HepG2 (cell line): ENCODE data around the gene RHBDL1. TPM values are rescaled to one million over a fixed set of nuclear protein-coding genes. Genes with fewer than 3 reads are reported as not detected.

Experiments used
- ATAC-seq: fragments of 200-7000 bp; cut with Tn5 transposase; 3 replicates; pipeline ENCODE4 v1.9.1; 2020; ENCODE audit warnings: mild to moderate bottlenecking, moderate library complexity
- BruUV-seq: library from RNA; stranded (reverse); fragments of 400-500 nt; replicated peaks from 2 replicates; lab custom pipeline; 2021; lab: Mats Ljungman, UMichigan
- CTCF ChIA-PET: fragments of 300-600 bp; formaldehyde crosslinking; extraction: SDS; loops from one replicate; lab custom pipeline; 2021; ENCODE audit warnings: low total read pairs, inconsistent platforms, low intra/inter-chr PET ratio; lab: Yijun Ruan, JAX
- POLR2A ChIA-PET: fragments of 350-600 bp; sonication (Branson Sonifier 250); formaldehyde crosslinking; loops from one replicate; lab custom pipeline; 2020; ENCODE audit warnings: antibody characterized with exemption, inconsistent platforms; lab: Yijun Ruan, JAX
- DNase-seq: peaks from one replicate; pipeline ENCODE4 v3.0.0-alpha.2; 2015; ENCODE audit warnings: low spot score
- FAIRE-seq: peaks from 3 replicates; lab custom pipeline; 2011; peaks lifted over from hg19 to GRCh38; lab: Jason Lieb, UNC
- H2AFZ ChIP-seq: one replicate; pipeline ENCODE4 v1.6.1; 2011; ENCODE audit warnings: low read length, inconsistent platforms
- H3K27ac ChIP-seq: fragments of 300-600 bp; 3 replicates; pipeline ENCODE4 v1.8.0; 2011; ENCODE audit warnings: mixed run types, mild to moderate bottlenecking, mixed read lengths, low read length, inconsistent platforms; ENCODE audit not compliant: insufficient read depth; ENCODE audit errors: extremely low read length
- H3K27me3 ChIP-seq, 2 experiments: fragments of 200-600 bp in 1 of 2; 2 replicates in 1 of 2; 3 replicates in 1 of 2; pipeline versions ENCODE4 v1.6.0 to v1.8.0; 2011; ENCODE audit warnings: low read length in 2 of 2, mild to moderate bottlenecking in 2 of 2, moderate library complexity in 2 of 2, inconsistent platforms in 1 of 2; ENCODE audit not compliant: insufficient read depth in 2 of 2, control insufficient read depth in 1 of 2
- H3K36me3 ChIP-seq, 2 experiments: fragments of 200-600 bp in 1 of 2; replicated peaks in 1 of 2; 2 replicates in 1 of 2; 3 replicates in 1 of 2; pipeline versions ENCODE4 v1.5.1 to v1.8.0; 2011; ENCODE audit warnings: low read length in 2 of 2, inconsistent platforms in 1 of 2; ENCODE audit not compliant: insufficient read depth in 2 of 2, control insufficient read depth in 1 of 2
- H3K4me1 ChIP-seq: 2 replicates; pipeline ENCODE4 v1.5.1; 2012; ENCODE audit warnings: low read length, inconsistent platforms; ENCODE audit not compliant: insufficient read depth
- H3K4me2 ChIP-seq: 2 replicates; pipeline ENCODE4 v1.6.0; 2011; ENCODE audit warnings: low read depth, low read length, inconsistent platforms
- H3K4me3 ChIP-seq, 3 experiments: fragments of 200-600 bp in 1 of 3; sonication (generic), shearing (Covaris generic) in 1 of 3; replicated peaks in 1 of 3; 2 replicates each; pipeline ENCODE4 v1.5.1; 2011 to 2016; ENCODE audit warnings: low read length in 3 of 3, inconsistent platforms in 2 of 3, low read depth in 2 of 3, mild to moderate bottlenecking in 2 of 3, control low read depth in 1 of 3, mixed read lengths in 1 of 3; ENCODE audit not compliant: insufficient read depth in 1 of 3
- H3K79me2 ChIP-seq: one replicate; pipeline ENCODE4 v1.6.1; 2011; ENCODE audit warnings: low read length, inconsistent platforms; ENCODE audit not compliant: insufficient read depth
- H3K9ac ChIP-seq: 2 replicates; pipeline ENCODE4 v1.6.0; 2011; ENCODE audit warnings: mild to moderate bottlenecking, low read depth, low read length, inconsistent platforms; ENCODE audit not compliant: insufficient read depth
- H3K9me3 ChIP-seq: 2 replicates; pipeline ENCODE4 v1.5.1; 2012; ENCODE audit warnings: mild to moderate bottlenecking, low read length
- H4K20me1 ChIP-seq: 2 replicates; pipeline ENCODE4 v1.6.0; 2011; ENCODE audit warnings: inconsistent platforms, mild to moderate bottlenecking, low read length, moderate library complexity; ENCODE audit not compliant: insufficient read depth
- CENPBD1 ChIP-seq: sonication (generic); formaldehyde crosslinking; IDR thresholded peaks from 2 replicates; pipeline ENCODE4 v1.8.0; 2022; ENCODE audit warnings: missing genetic modification reagents, low read depth, mild to moderate bottlenecking, borderline replicate concordance
- HNRNPUL1 ChIP-seq: fragments of 200-400 bp; formaldehyde crosslinking; IDR thresholded peaks from 2 replicates; pipeline ENCODE4 v1.6.1; 2017; ENCODE audit warnings: low read depth, mild to moderate bottlenecking, low read length, moderate library complexity
- HOMEZ ChIP-seq: IDR thresholded peaks from 2 replicates; pipeline ENCODE4 v1.6.1; 2016; ENCODE audit warnings: low read depth
- RFX1 ChIP-seq: fragments of 450-650 bp; IDR thresholded peaks from 2 replicates; pipeline ENCODE4 v1.6.1; 2017
- SMAD1 ChIP-seq: sonication (generic); formaldehyde crosslinking; IDR thresholded peaks from 2 replicates; pipeline ENCODE4 v1.4.0; 2020; ENCODE audit warnings: missing genetic modification reagents, low read depth, mild to moderate bottlenecking, borderline replicate concordance
- TOE1 ChIP-seq: sonication (generic); formaldehyde crosslinking; IDR thresholded peaks from 2 replicates; pipeline ENCODE4 v1.4.0; 2020; ENCODE audit warnings: mild to moderate bottlenecking, missing genetic modification reagents
- ZBTB33 ChIP-seq: sonication (generic); formaldehyde crosslinking; IDR thresholded peaks from 2 replicates; pipeline ENCODE4 v1.4.0; 2020; ENCODE audit warnings: missing genetic modification reagents
- ZNF598 ChIP-seq: sonication (generic); formaldehyde crosslinking; IDR thresholded peaks from 2 replicates; pipeline ENCODE4 v1.5.1; 2020; ENCODE audit warnings: mild to moderate bottlenecking, missing genetic modification reagents, borderline replicate concordance
- WGBS: methylation state at CpG from one replicate; pipeline ENCODE4 v1.1.6; 2017; ENCODE audit warnings: low lambda C conversion rate; 5-methylcytosine and 5-hydroxymethylcytosine counted together
- in situ Hi-C: cut with HindIII; loops from 2 replicates; pipeline ENCODE4 v1.10.0; 2017; ENCODE audit warnings: low pct_unique_long_range_greater_than_20kb; ENCODE audit not compliant: extremely low pct_ligation_motif_present
- intact Hi-C: fragments of 100-400 bp; cut with micrococcal nuclease; formaldehyde crosslinking; loops from one replicate; pipeline ENCODE4 v1.10.0; 2022; ENCODE audit not compliant: unreplicated experiment
- polyA plus RNA-seq, 8 experiments: library from polyadenylated mRNA; depleted of rRNA in 3 of 8; stranded (reverse) in 7 of 8; unstranded in 1 of 8; fragments of >200 nt; fragmentation: Illumina TruSeq in 4 of 8; extraction: Trizol in 4 of 8; gene quantifications; 2 replicates each; pipeline versions ENCODE4 v1.2.1 to v1.2.3, GENCODE V29; 2011 to 2016; ENCODE audit warnings: low read depth in 4 of 8, missing spikeins in 1 of 8, mixed read lengths in 1 of 8; ENCODE audit not compliant: insufficient read depth in 1 of 8
- total RNA-seq, 5 experiments: library from RNA; depleted of rRNA; stranded (reverse); fragments of >200 nt; fragmentation: Illumina TruSeq; extraction: Trizol; gene quantifications; 2 replicates each; pipeline ENCODE4 v1.2.3, GENCODE V29; 2016; ENCODE audit warnings: low read depth in 1 of 5
- TF ChIP-seq, protein P1 (sequence below): IDR thresholded peaks from 2 replicates; pipeline ENCODE4 v1.6.1; 2018; ENCODE audit warnings: missing genetic modification reagents
- TF ChIP-seq, protein P2 (sequence below): sonication (generic); formaldehyde crosslinking; IDR thresholded peaks from 2 replicates; pipeline ENCODE4 v1.5.1; 2020; ENCODE audit warnings: mild to moderate bottlenecking, missing genetic modification reagents
- TF ChIP-seq, protein P3 (sequence below): sonication (generic); formaldehyde crosslinking; IDR thresholded peaks from 2 replicates; pipeline ENCODE4 v1.4.0; 2020; ENCODE audit warnings: missing genetic modification reagents
- TF ChIP-seq, protein P4 (sequence below): sonication (generic); formaldehyde crosslinking; IDR thresholded peaks from 2 replicates; pipeline ENCODE4 v1.5.0; 2020; ENCODE audit warnings: missing genetic modification reagents

RHBDL1 gene
- total and polyA plus RNA-seq, 2 of the 13 experiments (the other 11 are each of a cell fraction or from before 2014, with no cell fraction given), result 1.8 to 3.8 TPM

DNA sequence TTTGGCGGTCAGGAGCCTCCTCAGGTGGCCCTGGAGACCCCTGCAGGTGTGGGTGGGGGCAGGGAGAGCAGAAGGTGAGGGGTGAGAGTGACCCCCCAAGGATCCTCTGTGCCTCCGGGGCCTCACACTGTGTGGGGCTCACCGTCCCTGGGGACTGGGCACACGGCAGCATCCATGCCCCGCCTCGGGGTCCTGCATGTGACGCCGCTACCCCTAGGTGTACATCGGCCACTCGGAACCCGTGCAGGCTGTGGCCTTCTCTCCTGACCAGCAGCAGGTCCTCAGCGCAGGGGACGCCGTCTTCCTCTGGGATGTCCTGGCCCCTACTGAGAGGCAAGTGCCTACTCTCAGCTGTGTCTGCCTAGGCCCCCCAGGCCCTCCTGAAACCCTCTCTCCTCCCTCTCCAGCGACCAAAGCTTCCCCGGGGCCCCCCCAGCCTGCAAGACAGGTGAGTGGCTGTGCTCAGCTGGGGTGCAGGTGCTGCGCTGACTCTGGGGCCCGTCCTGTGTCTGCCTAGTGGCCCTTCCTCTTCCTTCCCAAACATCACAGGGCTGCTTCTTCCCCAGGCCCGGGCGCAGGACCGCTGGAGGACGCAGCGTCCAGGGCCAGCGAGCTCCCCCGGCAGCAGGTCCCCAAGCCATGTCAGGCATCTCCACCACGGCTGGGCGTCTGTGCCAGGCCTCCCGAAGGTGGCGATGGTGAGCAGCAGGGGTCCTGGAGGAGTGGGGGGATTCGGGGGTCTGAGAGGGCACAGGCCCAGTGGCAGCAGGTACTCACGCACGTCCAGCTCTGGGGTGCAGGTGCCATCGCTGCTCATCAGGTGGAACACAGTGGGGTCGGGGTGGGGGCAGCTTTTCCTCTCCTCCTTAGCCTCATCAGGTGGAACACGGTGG, 16.5 kb upstream of the RHBDL1 start:
- CTCF ChIA-PET, result interaction anchor here (1.3 kb wide), 1 partner anchor 9 kb away, joined by 4 read pairs; the partner anchor contains the start of gene RHOT2
- TF ChIP-seq, protein P1, sequence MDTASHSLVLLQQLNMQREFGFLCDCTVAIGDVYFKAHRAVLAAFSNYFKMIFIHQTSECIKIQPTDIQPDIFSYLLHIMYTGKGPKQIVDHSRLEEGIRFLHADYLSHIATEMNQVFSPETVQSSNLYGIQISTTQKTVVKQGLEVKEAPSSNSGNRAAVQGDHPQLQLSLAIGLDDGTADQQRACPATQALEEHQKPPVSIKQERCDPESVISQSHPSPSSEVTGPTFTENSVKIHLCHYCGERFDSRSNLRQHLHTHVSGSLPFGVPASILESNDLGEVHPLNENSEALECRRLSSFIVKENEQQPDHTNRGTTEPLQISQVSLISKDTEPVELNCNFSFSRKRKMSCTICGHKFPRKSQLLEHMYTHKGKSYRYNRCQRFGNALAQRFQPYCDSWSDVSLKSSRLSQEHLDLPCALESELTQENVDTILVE (CRISPR knock-in tag), result no peak
- TF ChIP-seq ZBTB33 (CRISPR knock-in tag) (no peak), HOMEZ (CRISPR knock-in tag) (no peak), TOE1 (CRISPR knock-in tag) (no peak), CENPBD1 (CRISPR knock-in tag) (no peak), ZNF598 (CRISPR knock-in tag) (no peak), SMAD1 (no peak), HNRNPUL1 (no peak), RFX1 (no peak)
- TF ChIP-seq, protein P2, sequence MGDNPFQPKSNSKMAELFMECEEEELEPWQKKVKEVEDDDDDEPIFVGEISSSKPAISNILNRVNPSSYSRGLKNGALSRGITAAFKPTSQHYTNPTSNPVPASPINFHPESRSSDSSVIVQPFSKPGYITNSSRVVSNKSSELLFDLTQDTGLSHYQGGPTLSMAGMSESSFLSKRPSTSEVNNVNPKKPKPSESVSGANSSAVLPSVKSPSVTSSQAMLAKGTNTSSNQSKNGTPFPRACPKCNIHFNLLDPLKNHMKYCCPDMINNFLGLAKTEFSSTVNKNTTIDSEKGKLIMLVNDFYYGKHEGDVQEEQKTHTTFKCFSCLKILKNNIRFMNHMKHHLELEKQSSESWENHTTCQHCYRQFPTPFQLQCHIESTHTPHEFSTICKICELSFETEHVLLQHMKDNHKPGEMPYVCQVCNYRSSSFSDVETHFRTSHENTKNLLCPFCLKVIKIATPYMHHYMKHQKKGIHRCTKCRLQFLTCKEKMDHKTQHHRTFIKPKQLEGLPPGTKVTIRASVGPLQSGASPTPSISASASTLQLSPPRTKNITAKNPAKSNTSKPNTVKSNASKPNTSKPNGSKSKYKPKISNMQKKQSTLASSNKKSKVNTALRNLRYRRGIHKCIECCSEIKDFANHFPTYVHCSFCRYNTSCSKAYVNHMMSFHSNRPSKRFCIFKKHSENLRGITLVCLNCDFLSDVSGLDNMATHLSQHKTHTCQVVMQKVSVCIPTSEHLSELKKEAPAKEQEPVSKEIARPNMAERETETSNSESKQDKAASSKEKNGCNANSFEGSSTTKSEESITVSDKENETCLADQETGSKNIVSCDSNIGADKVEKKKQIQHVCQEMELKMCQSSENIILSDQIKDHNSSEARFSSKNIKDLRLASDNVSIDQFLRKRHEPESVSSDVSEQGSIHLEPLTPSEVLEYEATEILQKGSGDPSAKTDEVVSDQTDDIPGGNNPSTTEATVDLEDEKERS, result no peak
- TF ChIP-seq, protein P3, sequence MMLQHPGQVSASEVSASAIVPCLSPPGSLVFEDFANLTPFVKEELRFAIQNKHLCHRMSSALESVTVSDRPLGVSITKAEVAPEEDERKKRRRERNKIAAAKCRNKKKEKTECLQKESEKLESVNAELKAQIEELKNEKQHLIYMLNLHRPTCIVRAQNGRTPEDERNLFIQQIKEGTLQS (CRISPR knock-in tag), result no peak
- TF ChIP-seq, protein P4, sequence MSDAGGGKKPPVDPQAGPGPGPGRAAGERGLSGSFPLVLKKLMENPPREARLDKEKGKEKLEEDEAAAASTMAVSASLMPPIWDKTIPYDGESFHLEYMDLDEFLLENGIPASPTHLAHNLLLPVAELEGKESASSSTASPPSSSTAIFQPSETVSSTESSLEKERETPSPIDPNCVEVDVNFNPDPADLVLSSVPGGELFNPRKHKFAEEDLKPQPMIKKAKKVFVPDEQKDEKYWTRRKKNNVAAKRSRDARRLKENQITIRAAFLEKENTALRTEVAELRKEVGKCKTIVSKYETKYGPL (CRISPR knock-in tag), result no peak

More for the DNA sequence above, 16.5 kb upstream of the RHBDL1 start:
- DNase-seq (no peak), FAIRE-seq (no peak), ATAC-seq (no peak)
- Histone ChIP-seq H3K79me2 (no peaks in the 10 kb centered on the region), H3K4me3 (no peak overlapping the region), H3K4me2 (no peak overlapping the region), H3K9ac (no peak overlapping the region), H4K20me1 (no peaks in the 10 kb centered on the region), H2AFZ (no peak overlapping the region), H3K36me3 (peaks cover 2 to 3% of the 10 kb centered on the region in 2 experiments; a peak in 1 of 5 replicates), H3K9me3 (no peaks in the 10 kb centered on the region), H3K4me1 (peaks cover 8% of the 10 kb centered on the region), H3K27me3 (no peaks in the 10 kb centered on the region), H3K27ac (no peak overlapping the region)
- in situ Hi-C loops (no loop called here), intact Hi-C loops (no loop called here)
- no TSS peak for BruUV-seq
- POLR2A ChIA-PET, result no interaction called here
- 97% methylated on average over 16 of the region's 35 CpGs for WGBS
